OCI-M2 (cell line): ENCODE measurements around the gene CTXND2.

Experiments used
- DNase-seq: peaks from one replicate; lab custom pipeline; 2025; ENCODE audit not compliant: unreplicated experiment; lab: John Stamatoyannopoulos, UW

Gene CTXND2

GRCh38 chr1:150957666-150958065 is 70.7 kb downstream of the CTXND2 start:
- DNase-seq = no peak

- no peak for DNase-seq
Measured at GRCh38 chr1:150960646-150961045, 73.7 kb downstream of the CTXND2 start.

GRCh38 chr1:150961756-150962155 is 74.8 kb downstream of the CTXND2 start:
- no peak for DNase-seq
